HepG2 (cell line): ENCODE results near the gene BRCA1. TPM values are rescaled to one million over a fixed set of nuclear protein-coding genes. Genes with fewer than 3 reads are reported as not detected.

ENCODE experiments used
- ARID2 ChIP-seq: sonication (generic); formaldehyde crosslinking; IDR thresholded peaks from 2 replicates; pipeline ENCODE4 v1.8.1; 2022; ENCODE audit warnings: mild to moderate bottlenecking, missing genetic modification reagents, borderline replicate concordance
- MTF2 ChIP-seq: sonication (generic); formaldehyde crosslinking; IDR thresholded peaks from 2 replicates; pipeline ENCODE4 v1.5.0; 2020; ENCODE audit warnings: missing genetic modification reagents, borderline replicate concordance
- MZF1 ChIP-seq: sonication (generic); formaldehyde crosslinking; IDR thresholded peaks from 2 replicates; pipeline ENCODE4 v1.8.1; 2023; ENCODE audit warnings: mild to moderate bottlenecking, missing genetic modification reagents, borderline replicate concordance
- PHF21A ChIP-seq: sonication (generic); formaldehyde crosslinking; IDR thresholded peaks from 2 replicates; pipeline ENCODE4 v1.5.0; 2020; ENCODE audit warnings: mild to moderate bottlenecking, missing genetic modification reagents
- SNAPC2 ChIP-seq: sonication (generic); formaldehyde crosslinking; IDR thresholded peaks from 2 replicates; pipeline ENCODE4 v1.8.1; 2022; ENCODE audit warnings: mild to moderate bottlenecking, missing genetic modification reagents
- SRSF9 ChIP-seq: fragments of 200-400 bp; formaldehyde crosslinking; IDR thresholded peaks from 2 replicates; pipeline ENCODE4 v1.6.1; 2018; ENCODE audit warnings: borderline replicate concordance, mild to moderate bottlenecking, low read depth, low read length; ENCODE audit not compliant: insufficient read depth, poor library complexity, severe bottlenecking
- ZFAT ChIP-seq: sonication (generic); formaldehyde crosslinking; conservative IDR thresholded peaks from 2 replicates; pipeline ENCODE4 v1.8.1; 2023; ENCODE audit warnings: missing genetic modification reagents, inconsistent platforms
- ZNF281 ChIP-seq: sonication (generic); formaldehyde crosslinking; IDR thresholded peaks from 2 replicates; pipeline ENCODE4 v1.4.0; 2020; ENCODE audit warnings: missing genetic modification reagents, borderline replicate concordance
- ZNF34 ChIP-seq: sonication (generic); formaldehyde crosslinking; IDR thresholded peaks from 2 replicates; pipeline ENCODE4 v1.4.0; 2020; ENCODE audit warnings: mild to moderate bottlenecking, missing genetic modification reagents, borderline replicate concordance
- ZNF430 ChIP-seq: sonication (generic); formaldehyde crosslinking; IDR thresholded peaks from 2 replicates; pipeline ENCODE4 v1.9.0; 2021; ENCODE audit warnings: mild to moderate bottlenecking, missing genetic modification reagents
- ZNF543 ChIP-seq: sonication (generic); formaldehyde crosslinking; IDR thresholded peaks from 2 replicates; pipeline ENCODE4 v1.4.0; 2020; ENCODE audit warnings: mild to moderate bottlenecking, missing genetic modification reagents
- ZNF615 ChIP-seq: sonication (generic); formaldehyde crosslinking; IDR thresholded peaks from 2 replicates; pipeline ENCODE4 v1.5.0; 2020; ENCODE audit warnings: mild to moderate bottlenecking, missing genetic modification reagents, borderline replicate concordance
- ZNF777 ChIP-seq: sonication (generic); formaldehyde crosslinking; IDR thresholded peaks from 2 replicates; pipeline ENCODE4 v1.4.0; 2020; ENCODE audit warnings: missing genetic modification reagents
- ZNF780A ChIP-seq: sonication (generic); formaldehyde crosslinking; IDR thresholded peaks from 2 replicates; pipeline ENCODE4 v1.8.0; 2022; ENCODE audit warnings: mild to moderate bottlenecking, missing genetic modification reagents, moderate library complexity
- polyA plus RNA-seq, 8 experiments: library from polyadenylated mRNA; depleted of rRNA in 3 of 8; stranded (reverse) in 7 of 8; unstranded in 1 of 8; fragments of >200 nt; fragmentation: Illumina TruSeq in 4 of 8; extraction: Trizol in 4 of 8; gene quantifications; 2 replicates each; pipeline versions ENCODE4 v1.2.1 to v1.2.3, GENCODE V29; 2011 to 2016; ENCODE audit warnings: low read depth in 4 of 8, missing spikeins in 1 of 8, mixed read lengths in 1 of 8; ENCODE audit not compliant: insufficient read depth in 1 of 8
- total RNA-seq, 5 experiments: library from RNA; depleted of rRNA; stranded (reverse); fragments of >200 nt; fragmentation: Illumina TruSeq; extraction: Trizol; gene quantifications; 2 replicates each; pipeline ENCODE4 v1.2.3, GENCODE V29; 2016; ENCODE audit warnings: low read depth in 1 of 5
- TF ChIP-seq, protein P1 (sequence below): sonication (generic); formaldehyde crosslinking; IDR thresholded peaks from 2 replicates; pipeline ENCODE4 v1.4.0; 2020; ENCODE audit warnings: missing genetic modification reagents, borderline replicate concordance
- TF ChIP-seq, protein P2 (sequence below): sonication (generic); formaldehyde crosslinking; IDR thresholded peaks from 2 replicates; pipeline ENCODE4 v1.4.0; 2020; ENCODE audit warnings: missing genetic modification reagents
- TF ChIP-seq, protein P3 (sequence below): sonication (generic); formaldehyde crosslinking; IDR thresholded peaks from 2 replicates; pipeline ENCODE4 v1.4.0; 2020; ENCODE audit warnings: mild to moderate bottlenecking, missing genetic modification reagents
- TF ChIP-seq, protein P4 (sequence below): sonication (generic); formaldehyde crosslinking; conservative IDR thresholded peaks from 2 replicates; pipeline ENCODE4 v1.4.0; 2020; ENCODE audit warnings: missing genetic modification reagents

BRCA1 gene
- total and polyA plus RNA-seq, 2 of the 13 experiments (the other 11 are each of a cell fraction or from before 2014, with no cell fraction given): 13.3 to 37.5 TPM

GRCh38 chr17:43151880-43152456, 26.8 kb upstream of the BRCA1 start (continued):
- TF ChIP-seq, protein P1, sequence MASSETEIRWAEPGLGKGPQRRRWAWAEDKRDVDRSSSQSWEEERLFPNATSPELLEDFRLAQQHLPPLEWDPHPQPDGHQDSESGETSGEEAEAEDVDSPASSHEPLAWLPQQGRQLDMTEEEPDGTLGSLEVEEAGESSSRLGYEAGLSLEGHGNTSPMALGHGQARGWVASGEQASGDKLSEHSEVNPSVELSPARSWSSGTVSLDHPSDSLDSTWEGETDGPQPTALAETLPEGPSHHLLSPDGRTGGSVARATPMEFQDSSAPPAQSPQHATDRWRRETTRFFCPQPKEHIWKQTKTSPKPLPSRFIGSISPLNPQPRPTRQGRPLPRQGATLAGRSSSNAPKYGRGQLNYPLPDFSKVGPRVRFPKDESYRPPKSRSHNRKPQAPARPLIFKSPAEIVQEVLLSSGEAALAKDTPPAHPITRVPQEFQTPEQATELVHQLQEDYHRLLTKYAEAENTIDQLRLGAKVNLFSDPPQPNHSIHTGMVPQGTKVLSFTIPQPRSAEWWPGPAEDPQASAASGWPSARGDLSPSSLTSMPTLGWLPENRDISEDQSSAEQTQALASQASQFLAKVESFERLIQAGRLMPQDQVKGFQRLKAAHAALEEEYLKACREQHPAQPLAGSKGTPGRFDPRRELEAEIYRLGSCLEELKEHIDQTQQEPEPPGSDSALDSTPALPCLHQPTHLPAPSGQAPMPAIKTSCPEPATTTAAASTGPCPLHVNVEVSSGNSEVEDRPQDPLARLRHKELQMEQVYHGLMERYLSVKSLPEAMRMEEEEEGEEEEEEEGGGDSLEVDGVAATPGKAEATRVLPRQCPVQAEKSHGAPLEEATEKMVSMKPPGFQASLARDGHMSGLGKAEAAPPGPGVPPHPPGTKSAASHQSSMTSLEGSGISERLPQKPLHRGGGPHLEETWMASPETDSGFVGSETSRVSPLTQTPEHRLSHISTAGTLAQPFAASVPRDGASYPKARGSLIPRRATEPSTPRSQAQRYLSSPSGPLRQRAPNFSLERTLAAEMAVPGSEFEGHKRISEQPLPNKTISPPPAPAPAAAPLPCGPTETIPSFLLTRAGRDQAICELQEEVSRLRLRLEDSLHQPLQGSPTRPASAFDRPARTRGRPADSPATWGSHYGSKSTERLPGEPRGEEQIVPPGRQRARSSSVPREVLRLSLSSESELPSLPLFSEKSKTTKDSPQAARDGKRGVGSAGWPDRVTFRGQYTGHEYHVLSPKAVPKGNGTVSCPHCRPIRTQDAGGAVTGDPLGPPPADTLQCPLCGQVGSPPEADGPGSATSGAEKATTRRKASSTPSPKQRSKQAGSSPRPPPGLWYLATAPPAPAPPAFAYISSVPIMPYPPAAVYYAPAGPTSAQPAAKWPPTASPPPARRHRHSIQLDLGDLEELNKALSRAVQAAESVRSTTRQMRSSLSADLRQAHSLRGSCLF (CRISPR knock-in tag): no peak
- TF ChIP-seq ZNF543 (no peak), MZF1 (CRISPR knock-in tag) (no peak), ZNF281 (no peak), ARID2 (0 out of 2 replicates have a peak, but pooled peaks have one; percentile 53), ZNF34 (CRISPR knock-in tag) (no peak), SRSF9 (no peak), SNAPC2 (CRISPR knock-in tag) (no peak), MTF2 (CRISPR knock-in tag) (no peak), ZFAT (CRISPR knock-in tag) (no peak), ZNF777 (CRISPR knock-in tag) (no peak), ZNF430 (no peak), ZNF615 (CRISPR knock-in tag) (no peak), ZNF780A (CRISPR knock-in tag) (no peak), PHF21A (CRISPR knock-in tag) (0 out of 2 replicates have a peak, but pooled peaks have one; percentile 28)
- TF ChIP-seq, protein P2, sequence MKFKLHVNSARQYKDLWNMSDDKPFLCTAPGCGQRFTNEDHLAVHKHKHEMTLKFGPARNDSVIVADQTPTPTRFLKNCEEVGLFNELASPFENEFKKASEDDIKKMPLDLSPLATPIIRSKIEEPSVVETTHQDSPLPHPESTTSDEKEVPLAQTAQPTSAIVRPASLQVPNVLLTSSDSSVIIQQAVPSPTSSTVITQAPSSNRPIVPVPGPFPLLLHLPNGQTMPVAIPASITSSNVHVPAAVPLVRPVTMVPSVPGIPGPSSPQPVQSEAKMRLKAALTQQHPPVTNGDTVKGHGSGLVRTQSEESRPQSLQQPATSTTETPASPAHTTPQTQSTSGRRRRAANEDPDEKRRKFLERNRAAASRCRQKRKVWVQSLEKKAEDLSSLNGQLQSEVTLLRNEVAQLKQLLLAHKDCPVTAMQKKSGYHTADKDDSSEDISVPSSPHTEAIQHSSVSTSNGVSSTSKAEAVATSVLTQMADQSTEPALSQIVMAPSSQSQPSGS (CRISPR knock-in tag): no peak
- TF ChIP-seq, protein P3, sequence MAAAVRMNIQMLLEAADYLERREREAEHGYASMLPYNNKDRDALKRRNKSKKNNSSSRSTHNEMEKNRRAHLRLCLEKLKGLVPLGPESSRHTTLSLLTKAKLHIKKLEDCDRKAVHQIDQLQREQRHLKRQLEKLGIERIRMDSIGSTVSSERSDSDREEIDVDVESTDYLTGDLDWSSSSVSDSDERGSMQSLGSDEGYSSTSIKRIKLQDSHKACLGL: no peak
- TF ChIP-seq, protein P4, sequence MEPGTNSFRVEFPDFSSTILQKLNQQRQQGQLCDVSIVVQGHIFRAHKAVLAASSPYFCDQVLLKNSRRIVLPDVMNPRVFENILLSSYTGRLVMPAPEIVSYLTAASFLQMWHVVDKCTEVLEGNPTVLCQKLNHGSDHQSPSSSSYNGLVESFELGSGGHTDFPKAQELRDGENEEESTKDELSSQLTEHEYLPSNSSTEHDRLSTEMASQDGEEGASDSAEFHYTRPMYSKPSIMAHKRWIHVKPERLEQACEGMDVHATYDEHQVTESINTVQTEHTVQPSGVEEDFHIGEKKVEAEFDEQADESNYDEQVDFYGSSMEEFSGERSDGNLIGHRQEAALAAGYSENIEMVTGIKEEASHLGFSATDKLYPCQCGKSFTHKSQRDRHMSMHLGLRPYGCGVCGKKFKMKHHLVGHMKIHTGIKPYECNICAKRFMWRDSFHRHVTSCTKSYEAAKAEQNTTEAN (CRISPR knock-in tag): no peak
